Subcutaneous adipose tissue (tissue), 4 donors: ENCODE data around the gene FAAP20. TPM values are rescaled to one million over a fixed set of nuclear protein-coding genes. Genes with fewer than 3 reads are reported as not detected.

Source experiments
- CTCF ChIP-seq: fragments of 450-650 bp; IDR thresholded peaks from one replicate; pipeline ENCODE4 v1.5.1; 2016; ENCODE audit warnings: low read depth, mild to moderate bottlenecking, control low read depth, antibody characterized with exemption, moderate library complexity
- total RNA-seq, 4 donors: library from RNA; depleted of rRNA; stranded (reverse); fragments of >200 nt; gene quantifications; one replicate each; pipeline ENCODE4 v1.1.0, GENCODE V29; 2016

Gene FAAP20
- total RNA-seq, 4 donors from 2014 or later: 15.8 to 41.1 (median 34.1) TPM

GRCh38 chr1:2177541-2177940, 17.0 kb downstream of the FAAP20 start:
- no peak for TF ChIP-seq CTCF

GRCh38 chr1:2176615-2177014, 18.0 kb downstream of the FAAP20 start:
- TF ChIP-seq CTCF: no peak

GRCh38 chr1:2175681-2176454, 18.7 kb downstream of the FAAP20 start:
- TF ChIP-seq CTCF: no peak

- no peak for TF ChIP-seq CTCF
These were observed 19.5 kb downstream of the FAAP20 start for GRCh38 chr1:2175055-2175414.

GRCh38 chr1:2174348-2175054, 20.1 kb downstream of the FAAP20 start:
- TF ChIP-seq CTCF: no peak

GRCh38 chr1:2173546-2174347, 20.8 kb downstream of the FAAP20 start:
- TF ChIP-seq CTCF: no peak
